Measurements from ENCODE around the gene UBTF.

UBTF gene

DNA sequence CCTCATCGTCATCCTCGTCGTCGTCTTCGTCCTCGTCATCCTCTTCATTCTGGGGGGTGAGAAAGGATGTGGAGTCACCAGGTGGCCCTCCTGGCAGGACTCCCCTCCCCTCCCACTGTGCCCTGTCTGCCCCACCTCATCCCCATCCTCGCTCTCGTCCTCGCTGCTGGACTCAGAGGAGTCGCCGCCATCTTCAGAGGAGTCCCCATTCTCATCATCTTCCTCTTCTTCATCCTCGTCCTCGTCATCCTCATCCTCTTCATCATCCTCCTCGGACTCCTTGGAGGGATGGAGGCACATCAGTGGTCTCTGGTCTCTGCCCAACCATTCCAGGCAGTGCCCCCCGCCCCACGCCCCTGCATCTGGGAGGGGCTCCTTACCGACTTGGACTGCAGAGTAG, 12.2 kb downstream of the UBTF start:
- H3K79me2 ChIP-seq (ENCODE audit: control insufficient read depth, low read length) = peaks cover 11% of the 10 kb centered on the region
- H3K4me3 ChIP-seq (ENCODE audit: low read length) = no peak overlapping the region
- no peaks in the 10 kb centered on the region for H4K20me1 ChIP-seq (ENCODE audit: control insufficient read depth, insufficient read depth, low read depth, low read length)
- no peaks in the 10 kb centered on the region for H3K9me3 ChIP-seq (ENCODE audit: control insufficient read depth, insufficient read depth, low read length)
- no peak overlapping the region for H3K4me2 ChIP-seq (ENCODE audit: low read length)
- peaks cover 48% of the 10 kb centered on the region for H3F3A ChIP-seq (ENCODE audit: control insufficient read depth, insufficient read depth)
- no peak overlapping the region for H3K27ac ChIP-seq (ENCODE audit: low read depth, low read length)
- H3K4me1 ChIP-seq (ENCODE audit: control insufficient read depth, low read length) = peaks cover 50% of the 10 kb centered on the region
- peaks cover 59% of the 10 kb centered on the region for H3K36me3 ChIP-seq (ENCODE audit: control insufficient read depth, low read length)
- H3K27me3 ChIP-seq (ENCODE audit: control insufficient read depth, low read length) = no peaks in the 10 kb centered on the region
- no peak for TF ChIP-seq EZH2phosphoT487 (IDR thresholded peaks at IDR 0.05; ENCODE audit: borderline replicate concordance, low read length)
- no peak for TF ChIP-seq CTCF (IDR thresholded peaks at IDR 0.05; ENCODE audit: low read depth, low read length, poor library complexity, severe bottlenecking)
- H3K9me2 ChIP-seq (replicated peaks; ENCODE audit: control insufficient read depth, low read length) = no peaks in the 10 kb centered on the region

DNA sequence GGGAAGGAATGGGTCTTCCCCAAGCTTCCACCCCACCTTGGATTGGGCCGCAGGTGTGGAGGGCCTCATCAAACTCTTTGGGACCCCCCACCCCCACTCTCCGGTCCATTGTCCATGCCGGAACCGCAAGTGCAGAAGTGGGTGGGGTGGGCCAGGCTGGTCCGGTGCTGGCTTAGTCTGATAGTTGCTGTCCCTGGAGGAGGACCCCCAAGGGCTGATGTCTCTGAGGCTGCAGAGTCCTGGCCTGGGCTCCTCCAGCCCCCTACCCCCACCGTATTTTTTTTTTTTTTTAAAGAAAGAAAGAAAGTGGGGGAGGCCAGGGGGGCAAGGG, 12.7 kb downstream of the UBTF start:
- no peaks in the 10 kb centered on the region for H3K9me2 ChIP-seq (replicated peaks; ENCODE audit: control insufficient read depth, low read length)
- peaks cover 51% of the 10 kb centered on the region for H3K4me1 ChIP-seq (ENCODE audit: control insufficient read depth, low read length)
- H3K36me3 ChIP-seq (ENCODE audit: control insufficient read depth, low read length) = peaks cover 54% of the 10 kb centered on the region
- H3K9me3 ChIP-seq (ENCODE audit: control insufficient read depth, insufficient read depth, low read length) = no peaks in the 10 kb centered on the region
- H3K27ac ChIP-seq (ENCODE audit: low read depth, low read length) = no peak overlapping the region
- peaks cover 11% of the 10 kb centered on the region for H3K79me2 ChIP-seq (ENCODE audit: control insufficient read depth, low read length)
- peaks cover 48% of the 10 kb centered on the region for H3F3A ChIP-seq (ENCODE audit: control insufficient read depth, insufficient read depth)
- TF ChIP-seq EZH2phosphoT487 (IDR thresholded peaks at IDR 0.05; ENCODE audit: borderline replicate concordance, low read length) (no peak), CTCF (IDR thresholded peaks at IDR 0.05; ENCODE audit: low read depth, low read length, poor library complexity, severe bottlenecking) (no peak)
- H3K27me3 ChIP-seq (ENCODE audit: control insufficient read depth, low read length) = no peaks in the 10 kb centered on the region
- no peaks in the 10 kb centered on the region for H4K20me1 ChIP-seq (ENCODE audit: control insufficient read depth, insufficient read depth, low read depth, low read length)
- H3K4me3 ChIP-seq (ENCODE audit: low read length) = no peak overlapping the region
- no peak overlapping the region for H3K4me2 ChIP-seq (ENCODE audit: low read length)

GRCh38 chr17:44205962-44206824, 13.3 kb downstream of the UBTF start:
- no peaks in the 10 kb centered on the region for H3K9me2 ChIP-seq (replicated peaks; ENCODE audit: control insufficient read depth, low read length)
- no peak overlapping the region for H3K4me2 ChIP-seq (ENCODE audit: low read length)
- H3K36me3 ChIP-seq (ENCODE audit: control insufficient read depth, low read length) = peaks cover 48% of the 10 kb centered on the region
- peaks cover 51% of the 10 kb centered on the region for H3K4me1 ChIP-seq (ENCODE audit: control insufficient read depth, low read length)
- H3K79me2 ChIP-seq (ENCODE audit: control insufficient read depth, low read length) = peaks cover 11% of the 10 kb centered on the region
- H3K4me3 ChIP-seq (ENCODE audit: low read length) = no peak overlapping the region
- no peaks in the 10 kb centered on the region for H3K27me3 ChIP-seq (ENCODE audit: control insufficient read depth, low read length)
- TF ChIP-seq EZH2phosphoT487 (IDR thresholded peaks at IDR 0.05; ENCODE audit: borderline replicate concordance, low read length) (no peak), CTCF (IDR thresholded peaks at IDR 0.05; ENCODE audit: low read depth, low read length, poor library complexity, severe bottlenecking) (peak; percentile 14)
- no peaks in the 10 kb centered on the region for H4K20me1 ChIP-seq (ENCODE audit: control insufficient read depth, insufficient read depth, low read depth, low read length)
- H3F3A ChIP-seq (ENCODE audit: control insufficient read depth, insufficient read depth) = peaks cover 47% of the 10 kb centered on the region
- H3K9me3 ChIP-seq (ENCODE audit: control insufficient read depth, insufficient read depth, low read length) = no peaks in the 10 kb centered on the region
- H3K27ac ChIP-seq (ENCODE audit: low read depth, low read length) = no peak overlapping the region
